Effector memory CD4-positive, alpha-beta T cell (primary cell): ENCODE results near the gene SARS1.

Source experiments
- DNase-seq, 3 donors: peaks; one replicate each; pipeline ENCODE4 v3.0.0-alpha.2; 2020
- H3K27ac ChIP-seq: 2 replicates; pipeline ENCODE4 v1.7.0; 2013; ENCODE audit warnings: mild to moderate bottlenecking, low read length, moderate library complexity; ENCODE audit not compliant: insufficient read depth, poor library complexity, severe bottlenecking
- H3K27me3 ChIP-seq: replicated peaks from 2 replicates; pipeline ENCODE4 v1.7.0; 2013; ENCODE audit warnings: mild to moderate bottlenecking, low read length; ENCODE audit not compliant: insufficient read depth, control insufficient read depth, poor library complexity, severe bottlenecking
- H3K36me3 ChIP-seq: 2 replicates; pipeline ENCODE4 v1.7.0; 2013; ENCODE audit warnings: mild to moderate bottlenecking, low read length, moderate library complexity; ENCODE audit not compliant: control insufficient read depth, insufficient read depth
- H3K4me1 ChIP-seq: 2 replicates; pipeline ENCODE4 v1.7.0; 2013; ENCODE audit warnings: low read length, mild to moderate bottlenecking; ENCODE audit not compliant: control insufficient read depth, insufficient read depth, poor library complexity, severe bottlenecking
- H3K4me3 ChIP-seq: 2 replicates; pipeline ENCODE4 v1.7.0; 2013; ENCODE audit warnings: low read length, low read depth, mild to moderate bottlenecking; ENCODE audit not compliant: insufficient read depth, poor library complexity, severe bottlenecking
- H3K9me3 ChIP-seq: 2 replicates; pipeline ENCODE4 v1.7.0; 2013; ENCODE audit warnings: mild to moderate bottlenecking, low read length, moderate library complexity; ENCODE audit not compliant: control insufficient read depth

SARS1 gene

DNA sequence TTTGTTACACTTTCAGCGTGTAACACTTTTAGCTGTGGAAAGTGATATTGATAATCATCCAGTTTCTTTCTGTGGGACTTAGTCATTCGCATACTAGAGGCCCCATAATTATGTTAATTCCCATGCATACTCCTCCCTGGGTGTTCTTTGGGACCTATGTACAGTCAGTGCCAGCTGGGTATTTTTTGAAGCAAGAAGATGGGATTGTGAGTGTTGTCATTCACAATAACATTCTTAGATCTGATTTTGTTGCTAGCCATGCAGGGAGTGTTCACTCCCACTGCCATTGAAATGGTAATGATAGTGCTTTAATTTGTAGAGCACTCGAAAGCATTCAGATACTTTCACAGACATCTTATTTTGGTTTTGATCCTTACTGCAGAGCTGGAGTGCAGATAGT lies 11.6 kb downstream of the SARS1 start:
- peaks cover 30% of the 10 kb centered on the region for H3K36me3 ChIP-seq
- DNase-seq, result no peak
- H3K27ac ChIP-seq, result no peak overlapping the region
- no peaks in the 10 kb centered on the region for H3K4me1 ChIP-seq
- no peaks in the 10 kb centered on the region for H3K9me3 ChIP-seq
- H3K4me3 ChIP-seq, result no peak overlapping the region
- H3K27me3 ChIP-seq, result no peaks in the 10 kb centered on the region

DNA sequence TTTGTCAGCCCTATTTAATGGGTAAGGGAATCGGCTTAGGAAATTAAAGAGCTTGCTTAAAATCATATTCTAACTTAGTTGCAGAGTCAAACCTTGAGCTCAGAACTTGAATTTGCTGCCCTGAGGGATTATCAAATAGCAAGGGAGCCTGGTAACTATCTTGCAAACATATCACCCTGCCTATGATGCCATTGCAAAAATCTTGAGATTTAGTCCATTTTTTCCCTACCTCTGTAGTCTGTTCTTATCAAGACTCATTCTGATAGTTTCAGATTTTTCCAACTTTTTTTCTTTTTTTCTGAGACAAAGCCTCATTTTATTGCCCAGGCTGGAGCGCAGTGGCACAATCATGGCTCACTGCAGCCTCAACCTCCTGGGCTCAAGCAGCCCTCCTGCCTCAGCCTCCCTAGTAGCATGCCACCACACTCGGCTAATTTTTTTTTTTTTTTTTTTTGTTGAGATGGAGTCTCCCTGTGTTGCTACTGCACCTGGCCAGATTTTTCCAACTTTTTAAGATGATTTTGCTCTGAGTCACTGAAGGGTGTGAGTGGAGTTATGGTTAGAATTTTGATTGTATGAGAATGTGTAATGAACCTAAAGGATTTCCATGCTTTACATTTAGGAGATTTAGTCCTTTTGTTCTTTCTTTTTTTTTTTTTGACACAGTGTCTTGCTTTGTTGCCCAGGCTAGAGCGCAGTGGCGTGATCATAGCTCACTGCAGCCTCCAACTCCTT lies 12.2 kb downstream of the SARS1 start:
- no peak overlapping the region for H3K27ac ChIP-seq

DNA sequence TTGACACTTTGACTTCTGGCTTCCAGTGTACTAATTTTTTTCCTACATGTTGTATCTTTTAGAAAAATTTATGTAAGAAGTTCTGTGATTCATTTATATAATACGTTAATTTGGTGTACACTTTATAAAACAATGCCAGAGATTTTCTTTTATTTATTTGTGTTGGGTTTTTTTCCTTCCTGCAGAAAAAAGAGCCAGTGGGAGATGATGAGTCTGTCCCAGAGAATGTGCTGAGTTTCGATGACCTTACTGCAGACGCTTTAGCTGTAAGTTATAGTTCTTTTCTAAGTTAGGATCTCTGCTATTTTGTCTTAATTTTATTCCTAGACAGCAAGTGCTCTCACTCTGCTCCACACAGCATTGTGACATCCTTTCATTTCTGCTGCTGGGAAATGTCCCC lies 14.4 kb downstream of the SARS1 start:
- H3K36me3 ChIP-seq, result peaks cover 54% of the 10 kb centered on the region
- H3K4me3 ChIP-seq, result no peak overlapping the region
- no peaks in the 10 kb centered on the region for H3K4me1 ChIP-seq
- DNase-seq, result no peak
- no peak overlapping the region for H3K27ac ChIP-seq
- H3K27me3 ChIP-seq, result no peaks in the 10 kb centered on the region
- no peaks in the 10 kb centered on the region for H3K9me3 ChIP-seq

More for the DNA sequence above, 12.2 kb downstream of the SARS1 start:
- no peaks in the 10 kb centered on the region for H3K27me3 ChIP-seq
- H3K4me1 ChIP-seq, result no peaks in the 10 kb centered on the region
- no peak overlapping the region for H3K4me3 ChIP-seq
- DNase-seq, result no peak
- H3K9me3 ChIP-seq, result no peaks in the 10 kb centered on the region
- H3K36me3 ChIP-seq, result peaks cover 36% of the 10 kb centered on the region

DNA sequence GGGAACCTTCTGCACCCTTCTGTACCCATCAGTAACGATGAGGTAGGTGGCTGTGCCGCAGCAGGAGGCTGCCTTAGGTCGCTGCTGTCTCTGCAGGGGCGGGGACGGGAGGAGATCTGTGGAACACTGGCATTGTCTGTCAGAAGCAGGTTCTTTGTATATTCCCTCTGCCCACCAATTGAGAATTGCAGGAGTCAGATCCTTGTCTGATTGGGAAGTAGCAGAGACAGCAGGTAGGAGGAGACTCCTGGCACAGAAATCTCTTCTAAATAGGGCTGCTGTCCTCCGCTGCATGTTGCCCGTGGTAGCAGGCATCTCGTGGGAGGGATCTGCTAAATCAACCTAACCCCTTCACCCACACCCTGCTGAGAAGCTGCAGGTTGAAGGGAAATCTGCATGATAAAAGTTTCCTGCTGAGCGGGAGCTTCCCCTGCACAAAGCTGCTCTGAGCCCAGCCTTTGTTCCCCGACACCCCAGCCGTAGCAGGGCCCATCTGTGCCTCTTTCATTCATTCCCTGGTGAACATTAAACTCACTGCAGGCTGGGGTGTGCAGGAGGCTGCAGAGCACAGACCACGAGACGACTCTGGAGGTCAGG lies 15.9 kb downstream of the SARS1 start:
- no peaks in the 10 kb centered on the region for H3K4me1 ChIP-seq

DNA sequence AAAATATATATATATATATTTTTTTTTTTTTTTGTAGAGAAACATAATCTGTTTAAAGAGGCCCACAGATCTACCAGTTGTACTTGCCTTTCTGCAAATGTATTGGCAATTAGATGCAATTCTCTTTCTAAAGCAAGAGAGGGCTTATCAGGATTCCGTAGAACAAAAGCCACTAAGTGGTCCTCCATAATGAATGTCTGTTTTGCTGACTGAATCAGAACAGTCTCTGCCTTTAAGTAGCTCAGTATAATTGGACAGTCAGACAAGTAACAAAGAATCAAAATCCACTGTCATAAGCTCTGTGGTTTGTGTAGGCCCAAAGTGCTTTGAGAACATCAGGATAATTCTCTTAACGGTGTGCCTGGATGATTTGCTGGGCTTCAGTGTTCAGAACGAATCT lies 17.3 kb downstream of the SARS1 start:
- Histone ChIP-seq H3K9me3 (no peaks in the 10 kb centered on the region), H3K36me3 (peaks cover 71% of the 10 kb centered on the region), H3K4me1 (no peaks in the 10 kb centered on the region), H3K4me3 (no peak overlapping the region), H3K27me3 (no peaks in the 10 kb centered on the region), H3K27ac (no peak overlapping the region)
- DNase-seq, result no peak

More for the DNA sequence above, 15.9 kb downstream of the SARS1 start:
- Histone ChIP-seq H3K27ac (no peak overlapping the region), H3K9me3 (no peaks in the 10 kb centered on the region), H3K4me3 (no peak overlapping the region), H3K27me3 (no peaks in the 10 kb centered on the region), H3K36me3 (peaks cover 57% of the 10 kb centered on the region)
- no peak for DNase-seq

DNA sequence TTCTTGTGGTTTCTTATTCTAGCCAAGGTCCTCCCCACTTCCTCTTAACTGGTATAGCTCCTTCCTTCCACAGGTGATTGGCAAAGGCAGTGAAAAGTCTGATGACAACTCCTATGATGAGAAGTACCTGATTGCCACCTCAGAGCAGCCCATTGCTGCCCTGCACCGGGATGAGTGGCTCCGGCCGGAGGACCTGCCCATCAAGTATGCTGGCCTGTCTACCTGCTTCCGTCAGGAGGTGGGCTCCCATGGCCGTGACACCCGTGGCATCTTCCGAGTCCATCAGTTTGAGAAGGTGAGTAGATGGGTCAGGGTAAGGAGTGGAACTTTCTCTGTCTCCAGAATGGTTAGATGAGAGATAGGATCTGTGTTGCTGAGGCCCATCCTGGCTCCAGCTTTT lies 21.4 kb downstream of the SARS1 start:
- Histone ChIP-seq H3K27me3 (no peaks in the 10 kb centered on the region), H3K9me3 (no peaks in the 10 kb centered on the region), H3K4me1 (no peaks in the 10 kb centered on the region), H3K36me3 (peaks cover 64% of the 10 kb centered on the region), H3K4me3 (no peak overlapping the region), H3K27ac (no peak overlapping the region)
- DNase-seq, result no peak

DNA sequence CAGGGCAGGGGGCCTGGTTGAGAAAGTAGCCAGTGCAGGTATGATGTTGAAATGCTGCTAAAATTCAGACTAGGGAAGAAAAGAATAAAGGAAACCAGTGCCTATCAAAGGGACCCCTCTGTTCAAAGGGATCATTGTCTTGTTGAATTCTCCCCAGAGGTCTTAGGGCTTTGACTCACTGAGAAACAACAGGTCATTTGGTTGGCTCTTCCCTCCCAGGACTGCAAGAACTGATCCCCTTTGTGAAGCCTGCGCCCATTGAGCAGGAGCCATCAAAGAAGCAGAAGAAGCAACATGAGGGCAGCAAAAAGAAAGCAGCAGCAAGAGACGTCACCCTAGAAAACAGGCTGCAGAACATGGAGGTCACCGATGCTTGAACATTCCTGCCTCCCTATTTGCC lies 23.8 kb downstream of the SARS1 start:
- Histone ChIP-seq H3K9me3 (no peaks in the 10 kb centered on the region), H3K4me1 (peaks cover 4% of the 10 kb centered on the region), H3K36me3 (peaks cover 42% of the 10 kb centered on the region), H3K27me3 (no peaks in the 10 kb centered on the region), H3K4me3 (no peak overlapping the region), H3K27ac (no peak overlapping the region)
- no peak for DNase-seq

DNA sequence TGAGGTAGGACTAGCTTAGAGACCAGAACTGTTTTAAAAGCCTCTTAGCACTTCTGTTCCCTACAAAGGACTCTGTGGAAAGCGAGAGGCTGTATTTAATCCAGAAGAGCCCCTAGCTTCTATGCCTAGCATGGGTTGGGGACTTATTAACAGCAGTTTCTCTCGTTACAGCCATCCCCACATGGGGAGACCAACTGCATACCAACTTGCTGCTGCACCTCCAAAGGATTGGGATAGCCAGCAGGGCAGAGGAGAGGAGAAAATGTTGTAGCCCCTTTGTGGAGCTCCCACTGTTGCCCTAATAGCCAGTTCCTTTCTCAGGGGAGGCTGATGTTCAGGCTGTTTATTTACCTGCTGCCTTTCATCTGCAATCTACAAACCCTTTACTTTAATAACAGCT lies 24.7 kb downstream of the SARS1 start:
- Histone ChIP-seq H3K4me1 (peaks cover 4% of the 10 kb centered on the region), H3K36me3 (peaks cover 38% of the 10 kb centered on the region), H3K27ac (no peak overlapping the region), H3K4me3 (no peak overlapping the region), H3K9me3 (no peaks in the 10 kb centered on the region), H3K27me3 (no peaks in the 10 kb centered on the region)
- DNase-seq, result no peak

DNA sequence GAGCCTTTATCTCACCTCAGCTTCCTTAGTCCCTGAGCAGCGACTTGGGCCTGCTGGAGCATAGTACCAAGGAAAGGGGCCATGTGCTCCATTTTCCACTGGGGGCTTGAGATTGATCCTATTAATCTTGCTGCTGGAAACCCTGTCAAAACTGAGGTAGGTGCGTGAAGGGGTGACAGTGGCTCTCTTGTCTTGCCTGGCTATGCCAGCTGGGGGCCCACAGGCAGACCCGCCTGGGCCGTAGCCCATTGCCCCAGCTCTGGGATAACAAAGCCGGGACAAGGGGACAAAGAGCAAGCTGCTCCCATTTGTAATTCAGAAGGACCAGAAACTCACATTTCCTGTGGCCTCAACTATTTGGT lies 25.3 kb downstream of the SARS1 start:
- H3K36me3 ChIP-seq, result peaks cover 38% of the 10 kb centered on the region
- peaks cover 4% of the 10 kb centered on the region for H3K4me1 ChIP-seq
- H3K4me3 ChIP-seq, result no peak overlapping the region

DNA sequence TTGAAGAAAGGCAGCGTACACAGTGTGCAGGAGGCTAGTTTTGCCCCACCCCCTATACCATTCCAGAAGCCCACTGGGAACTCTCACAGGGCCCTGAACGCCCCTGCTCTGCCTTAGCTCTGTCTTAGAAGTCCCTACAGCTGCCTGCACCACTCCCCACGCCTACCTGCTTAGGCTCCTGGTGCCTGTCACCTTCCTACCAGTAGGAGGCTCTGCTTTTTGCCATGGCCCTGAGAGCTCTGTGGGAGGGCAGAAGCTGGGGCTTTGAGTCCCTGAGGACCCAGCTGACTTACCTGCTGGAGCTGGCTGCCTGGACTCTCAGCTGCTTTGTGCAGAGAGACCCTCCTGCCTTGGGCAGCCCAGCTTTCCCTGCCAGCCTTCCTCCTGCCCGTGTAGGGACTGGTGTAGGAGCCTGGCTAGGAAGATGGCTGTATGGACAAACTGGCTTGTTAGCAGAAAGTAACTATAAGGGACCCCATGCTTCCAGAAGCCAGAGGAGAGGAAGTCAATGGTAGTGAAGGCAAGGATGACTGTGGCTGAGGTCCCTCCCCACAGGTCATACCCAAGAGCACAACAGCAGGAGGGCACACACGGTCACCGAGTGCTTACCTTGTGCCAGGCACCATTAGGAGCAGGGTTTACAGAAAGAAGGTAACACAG lies 25.8 kb downstream of the SARS1 start:
- no peaks in the 10 kb centered on the region for H3K27me3 ChIP-seq
- no peaks in the 10 kb centered on the region for H3K9me3 ChIP-seq
- peaks cover 4% of the 10 kb centered on the region for H3K4me1 ChIP-seq
- no peak overlapping the region for H3K27ac ChIP-seq
- no peak overlapping the region for H3K4me3 ChIP-seq
- DNase-seq, result no peak
- peaks cover 35% of the 10 kb centered on the region for H3K36me3 ChIP-seq

More for the DNA sequence above, 25.3 kb downstream of the SARS1 start:
- Histone ChIP-seq H3K27me3 (no peaks in the 10 kb centered on the region), H3K27ac (no peak overlapping the region), H3K9me3 (no peaks in the 10 kb centered on the region)
- DNase-seq, result no peak
